MM.1S (cell line): ENCODE measurements around the gene TTLL5.

Experiments used
- CTCF ChIP-seq: fragments of 300-600 bp; sonication (generic); IDR thresholded peaks from 2 replicates; pipeline ENCODE4 v1.5.1; 2016; ENCODE audit warnings: antibody characterized with exemption, low read length, mixed read lengths
- EZH2 ChIP-seq: fragments of 300-600 bp; sonication (generic); optimal IDR thresholded peaks from 2 replicates; pipeline ENCODE3; 2017; ENCODE audit warnings: low read depth, mild to moderate bottlenecking, antibody characterized with exemption, low read length, mixed read lengths
- EZH2phosphoT487 ChIP-seq: fragments of 300-600 bp; sonication (generic); IDR thresholded peaks from 2 replicates; pipeline ENCODE4 v1.6.1; 2018; ENCODE audit warnings: antibody characterized with exemption, low read length

DNA sequence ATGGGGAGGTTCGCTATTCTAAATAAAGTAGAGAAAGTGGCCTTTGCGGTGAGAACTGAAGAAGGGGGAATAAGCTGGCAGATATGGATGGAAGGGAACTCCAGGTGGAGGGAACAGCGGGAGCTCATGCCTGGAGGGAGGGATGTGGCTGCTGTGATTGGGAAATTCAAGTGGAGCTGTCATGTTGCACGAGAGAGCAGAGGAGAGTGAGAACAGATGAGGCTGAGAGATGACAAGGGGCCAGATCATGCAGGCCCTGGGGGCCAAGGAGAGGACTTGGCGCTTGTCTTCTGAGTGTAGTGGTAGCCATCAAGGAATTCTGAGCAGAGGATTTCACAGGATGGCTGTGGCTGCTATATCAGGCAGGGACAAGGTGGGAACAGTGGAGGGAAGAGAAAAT lies 285.7 kb downstream of the TTLL5 start:
- TF ChIP-seq CTCF (no peak), EZH2 (no peak), EZH2phosphoT487 (no peak)
